Lower leg skin (tissue), 4 donors: Measurements from ENCODE around the gene RPL3. TPM values are rescaled to one million over a fixed set of nuclear protein-coding genes. Genes with fewer than 3 reads are reported as not detected.

Source experiments
- DNase-seq, 2 donors: peaks; one replicate each; pipeline ENCODE4 v3.0.0-alpha.2; 2019; ENCODE audit warnings: low spot score in 2 of 2
- H3K4me3 ChIP-seq: fragments of 200-600 bp; sonication (generic); 2 replicates; pipeline ENCODE4 v1.5.1; 2017; ENCODE audit warnings: mild to moderate bottlenecking, low read depth; ENCODE audit not compliant: poor library complexity, severe bottlenecking
- CTCF ChIP-seq, 3 donors: fragments of 450-650 bp; IDR thresholded peaks; one replicate each; pipeline ENCODE4 v1.5.1; 2016; ENCODE audit warnings: antibody characterized with exemption in 3 of 3, mild to moderate bottlenecking in 3 of 3, moderate library complexity in 2 of 3
- POLR2A ChIP-seq, 2 donors: fragments of 450-650 bp; IDR thresholded peaks; one replicate each; pipeline ENCODE4 v1.6.1; 2016 to 2017; ENCODE audit warnings: antibody characterized with exemption in 2 of 2, mild to moderate bottlenecking in 1 of 2, moderate library complexity in 1 of 2
- WGBS, 2 donors: methylation state at CpG; one replicate each; pipeline ENCODE4 v1.1.5; 2018; 5-methylcytosine and 5-hydroxymethylcytosine counted together
- intact Hi-C: fragments of 100-400 bp; cut with DNase I; formaldehyde crosslinking; loops from one replicate; pipeline ENCODE4 v1.15.0; 2023; ENCODE audit warnings: low total_unique reads
- total RNA-seq, 4 donors: library from RNA; depleted of rRNA; stranded (reverse); fragments of >200 nt; gene quantifications; one replicate each; pipeline ENCODE4 v1.1.0, GENCODE V29; 2016

Gene RPL3
- total RNA-seq, 4 donors from 2014 or later: 2,414 to 3,362 (median 2,993) TPM

GRCh38 chr22:39294571-39295468 is 24.6 kb downstream of the RPL3 start:
- TF ChIP-seq CTCF (IDR thresholded peaks at IDR 0.05): no peak
- TF ChIP-seq POLR2A (IDR thresholded peaks at IDR 0.05): no peak
- no peak for DNase-seq
- no peak overlapping the region for H3K4me3 ChIP-seq
- intact Hi-C loops: no loop called here
- WGBS, 2 donors: 88 to 90% methylated on average over 17 of the region's 17 CpGs

- no peak for DNase-seq
- WGBS, 2 donors: 80% methylated on average over 15 of the region's 15 CpGs
- TF ChIP-seq POLR2A (IDR thresholded peaks at IDR 0.05) (no peak), CTCF (IDR thresholded peaks at IDR 0.05) (no peak)
- no peak overlapping the region for H3K4me3 ChIP-seq
- intact Hi-C loops: no loop called here
Observed at GRCh38 chr22:39293766-39294368, 25.6 kb downstream of the RPL3 start.

GRCh38 chr22:39292561-39293074 is 26.8 kb downstream of the RPL3 start:
- 6 to 10% methylated on average over 7 to 12 of the region's 12 CpGs for WGBS, 2 donors
- no peak for TF ChIP-seq CTCF (IDR thresholded peaks at IDR 0.05)
- TF ChIP-seq POLR2A (IDR thresholded peaks at IDR 0.05): no peak
- intact Hi-C loops: no loop called here
- peak; percentile 91 to 97 for DNase-seq
- H3K4me3 ChIP-seq: no peak overlapping the region

- no peak overlapping the region for H3K4me3 ChIP-seq
- DNase-seq: no peak
- 24 to 39% methylated on average over 7 to 19 of the region's 19 CpGs for WGBS, 2 donors
- intact Hi-C loops: no loop called here
- TF ChIP-seq POLR2A (IDR thresholded peaks at IDR 0.05): no peak
- TF ChIP-seq CTCF (IDR thresholded peaks at IDR 0.05): no peak
Observed at GRCh38 chr22:39292031-39292462, 27.4 kb downstream of the RPL3 start.

GRCh38 chr22:39291523-39291922 is 27.9 kb downstream of the RPL3 start:
- TF ChIP-seq POLR2A (IDR thresholded peaks at IDR 0.05): no peak
- TF ChIP-seq CTCF (IDR thresholded peaks at IDR 0.05): no peak
- H3K4me3 ChIP-seq: no peak overlapping the region
- no peak for DNase-seq
- intact Hi-C loops: no loop called here
- 84 to 91% methylated on average over 7 to 10 of the region's 10 CpGs for WGBS, 2 donors
